ENCODE measurements around the gene ACTG2.

ACTG2 gene

GRCh38 chr2:73969356-73969755, 76.5 kb downstream of the ACTG2 start:
- peaks cover 17% of the 10 kb centered on the region for H3K4me1 ChIP-seq (ENCODE audit: low read length)
- H3K4me2 ChIP-seq (ENCODE audit: low read depth, low read length) = no peak overlapping the region
- H3K4me3 ChIP-seq (ENCODE audit: low read length) = no peak overlapping the region
- no peak overlapping the region for H3K9ac ChIP-seq (ENCODE audit: low read length)
- TF ChIP-seq EZH2phosphoT487 (IDR thresholded peaks at IDR 0.05; ENCODE audit: low read length) (no peak), CTCF (IDR thresholded peaks at IDR 0.05; ENCODE audit: low read length) (no peak), EZH2 (optimal IDR thresholded peaks at IDR 0.05; ENCODE audit: low read depth, low read length) (no peak)
- no peaks in the 10 kb centered on the region for H3K79me2 ChIP-seq (ENCODE audit: low read length)
- H3K36me3 ChIP-seq (replicated peaks; ENCODE audit: insufficient read depth, low read length) = no peaks in the 10 kb centered on the region
- no peaks in the 10 kb centered on the region for H3K9me2 ChIP-seq (replicated peaks; ENCODE audit: insufficient read depth, low read length)
- H4K20me1 ChIP-seq (ENCODE audit: insufficient read depth, low read length) = no peaks in the 10 kb centered on the region
- H3K27me3 ChIP-seq (replicated peaks; ENCODE audit: insufficient read depth, low read length) = peaks cover 10% of the 10 kb centered on the region; the same call in 1 of the 2 replicates
- H3K27ac ChIP-seq (ENCODE audit: low read length) = no peak overlapping the region
- no peak for DNase-seq
- no peak overlapping the region for H2AFZ ChIP-seq (ENCODE audit: low read length)
- H3F3A ChIP-seq (ENCODE audit: insufficient read depth, low read length) = peaks cover 9% of the 10 kb centered on the region; the same call in 1 of the 2 replicates
- H3K9me3 ChIP-seq (replicated peaks; ENCODE audit: insufficient read depth, low read length) = no peaks in the 10 kb centered on the region

Measured in MM.1S (cell line).